Spleen (tissue), 11 donors: ENCODE measurements around the gene KRT13. TPM values are rescaled to one million over a fixed set of nuclear protein-coding genes. Genes with fewer than 3 reads are reported as not detected.
A peak's percentile ranks its signal among the peaks of the same experiment; 100 is the strongest.

Experiments used
- DNase-seq: peaks from one replicate; pipeline ENCODE4 v3.0.0-alpha.2; 2020
- H3K27ac ChIP-seq, 8 donors: fragments of 200-600 bp; sonication (generic) in 7 of 8; 1 replicate in 4 of 8; 2 replicates in 4 of 8; pipeline versions ENCODE4 v1.5.0 to v1.8.0; 2016 to 2021; ENCODE audit warnings: inconsistent platforms in 4 of 8, mild to moderate bottlenecking in 4 of 8, moderate library complexity in 1 of 8
- H3K27me3 ChIP-seq, 7 donors: fragments of 200-600 bp; sonication (generic) in 6 of 7; replicated peaks in 1 of 7; 1 replicate in 4 of 7; 2 replicates in 3 of 7; pipeline versions ENCODE4 v1.5.0 to v1.8.0; 2016 to 2021; ENCODE audit warnings: inconsistent platforms in 3 of 7, mild to moderate bottlenecking in 1 of 7
- H3K36me3 ChIP-seq, 6 donors: fragments of 200-600 bp; sonication (generic) in 5 of 6; 1 replicate in 4 of 6; 2 replicates in 2 of 6; pipeline versions ENCODE4 v1.5.0 to v1.8.0; 2016 to 2021; ENCODE audit warnings: inconsistent platforms in 2 of 6
- H3K4me1 ChIP-seq, 6 donors: fragments of 200-600 bp; sonication (generic) in 5 of 6; 1 replicate in 3 of 6; 2 replicates in 3 of 6; pipeline versions ENCODE4 v1.5.0 to v1.8.0; 2016 to 2021; ENCODE audit warnings: inconsistent platforms in 3 of 6
- H3K4me3 ChIP-seq, 8 donors: fragments of 200-600 bp; sonication (generic) in 7 of 8; 1 replicate in 4 of 8; 2 replicates in 4 of 8; pipeline versions ENCODE4 v1.5.0 to v1.8.0; 2016 to 2021; ENCODE audit warnings: inconsistent platforms in 4 of 8, mild to moderate bottlenecking in 4 of 8, moderate library complexity in 2 of 8
- H3K9me3 ChIP-seq, 8 donors: fragments of 200-600 bp; sonication (generic) in 7 of 8; 1 replicate in 4 of 8; 2 replicates in 4 of 8; pipeline versions ENCODE4 v1.5.0 to v1.8.0; 2016 to 2021; ENCODE audit warnings: inconsistent platforms in 4 of 8
- POLR2A ChIP-seq, 3 donors: fragments of 450-650 bp; IDR thresholded peaks; one replicate each; pipeline ENCODE4 v1.5.1; 2017; ENCODE audit warnings: antibody characterized with exemption in 3 of 3, mild to moderate bottlenecking in 1 of 3
- POLR2AphosphoS5 ChIP-seq, 3 donors: sonication (generic); formaldehyde crosslinking; IDR thresholded peaks; one replicate each; pipeline ENCODE4 v1.5.1; 2017; ENCODE audit warnings: antibody characterized with exemption in 3 of 3
- WGBS, 5 donors: extraction: QIAGEN DNeasy Blood & Tissue Kit in 3 of 5; methylation state at CpG; one replicate each; pipeline versions ENCODE4 v1.1.5 to v1.1.7; 2013 to 2018; 5-methylcytosine and 5-hydroxymethylcytosine counted together
- intact Hi-C: fragments of 100-400 bp; cut with DNase I; formaldehyde crosslinking; loops from one replicate; pipeline ENCODE4 v1.15.0; 2023; ENCODE audit warnings: low total_unique reads
- polyA plus RNA-seq, 3 donors: library from polyadenylated mRNA; stranded (reverse); fragments of 200-250 nt; gene quantifications; one replicate each; pipeline ENCODE4 v1.2.1, GENCODE V29; 2013
- total RNA-seq, 7 donors: library from RNA; depleted of rRNA in 3 of 7; stranded (reverse); fragments of >200 nt in 3 of 7; fragmentation: NEBNext Ultra II Directional in 4 of 7; extraction: Animal tissue kit (Norgen Biotek cat#: 25700) in 4 of 7; gene quantifications; one replicate each; pipeline versions ENCODE4 v1.1.0 to v1.2.1, GENCODE V29; 2016 to 2021
- TF ChIP-seq, protein P1 (sequence below), 11 experiments: fragments of 200-600 bp in 7 of 11; fragments of 450-650 bp in 4 of 11; sonication (generic) in 4 of 11; IDR thresholded peaks in 8 of 11; conservative IDR thresholded peaks in 3 of 11; 1 replicate in 7 of 11; 2 replicates in 4 of 11; pipeline versions ENCODE4 v1.4.0 to v1.8.0; 2016 to 2021; ENCODE audit warnings: antibody characterized with exemption in 11 of 11, inconsistent platforms in 4 of 11, mild to moderate bottlenecking in 1 of 11
- donor health status: healthy with polysubstance abuse.
- donor health status: DM: no; HTN: no; CAD: no; lungs with moderate emphysema.
- donor health status: DM: no; HTN: no; CAD: no.
- donor health status: Bipolar disorder and iron deficiency.
- donor health status: healthy.
- donor health status: DM: no; HTN: no; CAD: no.
- donor health status: DM: yes; HTN: yes; CAD: no.

Gene KRT13
- total and polyA plus RNA-seq, 10 donors = 1.6 to 26.4 (median 3.8) TPM; not detected in 7

- intact Hi-C loops = no loop called here
- DNase-seq = no peak
- TF ChIP-seq POLR2AphosphoS5 (IDR thresholded peaks at IDR 0.05) (no peak), POLR2A (IDR thresholded peaks at IDR 0.05) (no peak)
- TF ChIP-seq, protein P1, sequence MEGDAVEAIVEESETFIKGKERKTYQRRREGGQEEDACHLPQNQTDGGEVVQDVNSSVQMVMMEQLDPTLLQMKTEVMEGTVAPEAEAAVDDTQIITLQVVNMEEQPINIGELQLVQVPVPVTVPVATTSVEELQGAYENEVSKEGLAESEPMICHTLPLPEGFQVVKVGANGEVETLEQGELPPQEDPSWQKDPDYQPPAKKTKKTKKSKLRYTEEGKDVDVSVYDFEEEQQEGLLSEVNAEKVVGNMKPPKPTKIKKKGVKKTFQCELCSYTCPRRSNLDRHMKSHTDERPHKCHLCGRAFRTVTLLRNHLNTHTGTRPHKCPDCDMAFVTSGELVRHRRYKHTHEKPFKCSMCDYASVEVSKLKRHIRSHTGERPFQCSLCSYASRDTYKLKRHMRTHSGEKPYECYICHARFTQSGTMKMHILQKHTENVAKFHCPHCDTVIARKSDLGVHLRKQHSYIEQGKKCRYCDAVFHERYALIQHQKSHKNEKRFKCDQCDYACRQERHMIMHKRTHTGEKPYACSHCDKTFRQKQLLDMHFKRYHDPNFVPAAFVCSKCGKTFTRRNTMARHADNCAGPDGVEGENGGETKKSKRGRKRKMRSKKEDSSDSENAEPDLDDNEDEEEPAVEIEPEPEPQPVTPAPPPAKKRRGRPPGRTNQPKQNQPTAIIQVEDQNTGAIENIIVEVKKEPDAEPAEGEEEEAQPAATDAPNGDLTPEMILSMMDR (IDR thresholded peaks at IDR 0.05 in 8 of 11, conservative IDR thresholded peaks at IDR 0.05 in 3 of 11) = no peak
- H3K4me1 ChIP-seq = peaks cover 0 to 47% (median 14%) of the 10 kb centered on the region in 6 donors
- peaks cover 0 to 15% (median 0%) of the 10 kb centered on the region in 7 donors for H3K27me3 ChIP-seq
- H3K27ac ChIP-seq = peak overlapping the region in 6 of 8 donors; percentile 43 to 98 (median 88)
- H3K4me3 ChIP-seq = peak overlapping the region in 1 of 8 donors; percentile 13
- H3K36me3 ChIP-seq = no peaks in the 10 kb centered on the region
- 64 to 79% (median 67%) methylated on average over 15 of the region's 15 CpGs for WGBS, 5 donors
- H3K9me3 ChIP-seq = no peaks in the 10 kb centered on the region
Observed at GRCh38 chr17:41500131-41500911, 5.1 kb downstream of the KRT13 start.

DNA sequence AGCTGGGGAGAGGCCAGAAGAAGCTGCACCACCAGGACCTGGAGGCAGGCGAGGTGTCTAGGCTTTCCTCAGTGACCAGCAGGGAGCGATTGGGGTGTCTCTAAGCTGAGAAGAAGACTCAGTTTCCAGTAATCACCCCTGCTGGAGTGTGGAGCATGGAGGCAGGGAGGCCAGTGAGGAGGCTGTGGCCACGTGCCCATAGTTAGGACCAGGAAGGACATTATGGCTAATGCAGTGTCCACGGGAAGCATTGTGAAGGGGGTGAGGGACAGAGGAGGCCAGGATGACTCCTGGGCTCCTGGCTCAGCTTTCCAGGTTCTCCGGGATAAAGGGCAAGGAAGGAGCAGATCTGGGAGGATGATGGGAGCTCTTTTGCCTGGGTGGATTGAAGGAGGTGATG, 5.7 kb downstream of the KRT13 start:
- H3K27me3 ChIP-seq = peaks cover 0 to 15% (median 0%) of the 10 kb centered on the region in 7 donors
- peak overlapping the region in 6 of 8 donors; percentile 34 to 98 (median 88) for H3K27ac ChIP-seq
- TF ChIP-seq POLR2A (IDR thresholded peaks at IDR 0.05) (no peak), POLR2AphosphoS5 (IDR thresholded peaks at IDR 0.05) (no peak)
- TF ChIP-seq, protein P1 (IDR thresholded peaks at IDR 0.05 in 8 of 11, conservative IDR thresholded peaks at IDR 0.05 in 3 of 11) = no peak
- peak overlapping the region in 1 of 8 donors; percentile 57 for H3K4me3 ChIP-seq
- intact Hi-C loops = no loop called here
- H3K36me3 ChIP-seq = no peaks in the 10 kb centered on the region
- WGBS, 5 donors = 82 to 92% (median 85%) methylated on average over 5 of the region's 5 CpGs
- no peak for DNase-seq
- H3K9me3 ChIP-seq = no peaks in the 10 kb centered on the region
- peaks cover 0 to 47% (median 14%) of the 10 kb centered on the region in 6 donors for H3K4me1 ChIP-seq

- no peak for DNase-seq
- H3K9me3 ChIP-seq = no peaks in the 10 kb centered on the region
- TF ChIP-seq, protein P1 (IDR thresholded peaks at IDR 0.05 in 8 of 11, conservative IDR thresholded peaks at IDR 0.05 in 3 of 11) = no peak
- TF ChIP-seq POLR2A (IDR thresholded peaks at IDR 0.05) (no peak), POLR2AphosphoS5 (IDR thresholded peaks at IDR 0.05) (peak in 1 of 3 donors; percentile 75)
- intact Hi-C loops = no loop called here
- peak overlapping the region; percentile 19 to 98 (median 90) for H3K27ac ChIP-seq
- H3K4me3 ChIP-seq = peak overlapping the region in 1 of 8 donors; percentile 57
- H3K27me3 ChIP-seq = peaks cover 0 to 15% (median 0%) of the 10 kb centered on the region in 7 donors
- H3K36me3 ChIP-seq = no peaks in the 10 kb centered on the region
- WGBS, 5 donors = 33 to 51% (median 47%) methylated on average over 6 of the region's 6 CpGs
- peaks cover 0 to 47% (median 14%) of the 10 kb centered on the region in 6 donors for H3K4me1 ChIP-seq
Observed at GRCh38 chr17:41498276-41498675, 7.1 kb downstream of the KRT13 start.
